H1 (cell line): ENCODE results near the gene C13orf42. TPM values are rescaled to one million over a fixed set of nuclear protein-coding genes. Genes with fewer than 3 reads are reported as not detected.

Experiments used
- CTCF ChIA-PET: fragments of 300-600 bp; sonication (Branson Sonifier 250); formaldehyde crosslinking; loops from one replicate; lab custom pipeline; 2021; ENCODE audit not compliant: partially characterized antibody; lab: Charles Lee
- POLR2A ChIA-PET: fragments of 300-600 bp; sonication (Branson Sonifier 250); formaldehyde crosslinking; loops from one replicate; lab custom pipeline; 2021; ENCODE audit warnings: inconsistent platforms; ENCODE audit not compliant: partially characterized antibody; lab: Charles Lee
- DNase-seq, 2 experiments: peaks; one replicate each; pipeline versions ENCODE4 v3.0.0 to v3.0.0-alpha.2; 2010 to 2022; ENCODE audit warnings: low spot score in 2 of 2, low read depth in 1 of 2, mixed read lengths in 1 of 2
- FAIRE-seq: peaks from 2 replicates; lab custom pipeline; 2011; peaks lifted over from hg19 to GRCh38; lab: Jason Lieb, UNC
- H2AFZ ChIP-seq: 2 replicates; pipeline ENCODE4 v1.8.1; 2012; ENCODE audit warnings: low read length, inconsistent platforms
- H2AK5ac ChIP-seq: 2 replicates; pipeline ENCODE4 v1.6.1; 2013; ENCODE audit warnings: low read depth, low read length
- H2BK120ac ChIP-seq: replicated peaks from 2 replicates; pipeline ENCODE3; 2013; ENCODE audit warnings: low read depth, low read length, inconsistent platforms
- H2BK12ac ChIP-seq: 2 replicates; pipeline ENCODE4 v1.6.1; 2013; ENCODE audit warnings: low read depth, low read length
- H2BK15ac ChIP-seq: 2 replicates; pipeline ENCODE4 v1.6.1; 2013; ENCODE audit warnings: low read length
- H2BK20ac ChIP-seq: 2 replicates; pipeline ENCODE4 v1.6.1; 2013; ENCODE audit warnings: low read length
- H2BK5ac ChIP-seq: 2 replicates; pipeline ENCODE4 v1.6.1; 2013; ENCODE audit warnings: low read depth, low read length
- H3K14ac ChIP-seq: 2 replicates; pipeline ENCODE4 v1.6.1; 2013; ENCODE audit warnings: inconsistent platforms; ENCODE audit not compliant: insufficient read length
- H3K18ac ChIP-seq: 2 replicates; pipeline ENCODE4 v1.6.1; 2013; ENCODE audit warnings: low read length; ENCODE audit errors: extremely low read depth
- H3K23ac ChIP-seq: 2 replicates; pipeline ENCODE4 v1.6.1; 2013; ENCODE audit warnings: inconsistent platforms; ENCODE audit not compliant: insufficient read length
- H3K23me2 ChIP-seq: 2 replicates; pipeline ENCODE4 v1.6.1; 2013; ENCODE audit warnings: low read depth, low read length
- H3K27ac ChIP-seq: 2 replicates; pipeline ENCODE4 v1.6.1; 2011; ENCODE audit warnings: low read depth, low read length, inconsistent platforms
- H3K27me3 ChIP-seq, 4 experiments: replicated peaks in 1 of 4; 1 replicate in 1 of 4; 2 replicates in 3 of 4; pipeline versions ENCODE4 v1.6.1 to v1.8.1; 2011 to 2013; ENCODE audit warnings: low read length in 3 of 4, mild to moderate bottlenecking in 3 of 4, inconsistent platforms in 2 of 4, mixed read lengths in 2 of 4, moderate library complexity in 1 of 4; ENCODE audit not compliant: control insufficient read depth in 3 of 4, insufficient read depth in 3 of 4; ENCODE audit errors: extremely low read depth in 1 of 4
- H3K36me3 ChIP-seq, 4 experiments: 2 replicates each; pipeline versions ENCODE4 v1.6.1 to v1.8.1; 2011 to 2013; ENCODE audit warnings: mild to moderate bottlenecking in 4 of 4, low read length in 3 of 4, moderate library complexity in 2 of 4, control low read depth in 1 of 4, inconsistent platforms in 1 of 4; ENCODE audit not compliant: insufficient read depth in 4 of 4, control insufficient read depth in 2 of 4
- H3K4ac ChIP-seq: replicated peaks from 2 replicates; pipeline ENCODE3; 2013; ENCODE audit warnings: low read length, low read depth, mixed read lengths, inconsistent platforms; ENCODE audit not compliant: insufficient read length
- H3K4me1 ChIP-seq, 4 experiments: replicated peaks in 1 of 4; 1 replicate in 1 of 4; 2 replicates in 3 of 4; pipeline versions ENCODE4 v1.6.1 to v1.8.1; 2011 to 2013; ENCODE audit warnings: low read length in 3 of 4, inconsistent platforms in 2 of 4, mixed read lengths in 1 of 4; ENCODE audit not compliant: insufficient read depth in 4 of 4, control insufficient read depth in 3 of 4
- H3K4me2 ChIP-seq, 2 experiments: 2 replicates each; pipeline versions ENCODE4 v1.6.1 to v1.8.1; 2011 to 2013; ENCODE audit warnings: low read depth in 2 of 2, low read length in 2 of 2, control low read depth in 1 of 2, inconsistent platforms in 1 of 2, mild to moderate bottlenecking in 1 of 2; ENCODE audit not compliant: insufficient read depth in 1 of 2
- H3K4me3 ChIP-seq, 4 experiments: fragments of 200-600, 300-600 bp in 1 of 4; sonication (generic), shearing (Covaris generic), sonication (Bioruptor Twin) in 1 of 4; 2 replicates each; pipeline versions ENCODE4 v1.5.1 to v1.8.1; 2011 to 2016; ENCODE audit warnings: low read length in 4 of 4, low read depth in 3 of 4, control low read depth in 2 of 4, inconsistent platforms in 2 of 4, mild to moderate bottlenecking in 2 of 4, mixed read lengths in 1 of 4, moderate library complexity in 1 of 4; ENCODE audit not compliant: insufficient read depth in 2 of 4; ENCODE audit errors: extremely low read depth in 1 of 4
- H3K56ac ChIP-seq: replicated peaks from 2 replicates; pipeline ENCODE3; 2013; ENCODE audit warnings: low read depth, mild to moderate bottlenecking, mixed read lengths, low read length, inconsistent platforms; ENCODE audit not compliant: insufficient read length
- H3K79me1 ChIP-seq: 2 replicates; pipeline ENCODE4 v1.6.1; 2013; ENCODE audit warnings: low read depth, low read length, control low read depth
- H3K79me2 ChIP-seq, 2 experiments: 2 replicates each; pipeline versions ENCODE4 v1.6.1 to v1.8.1; 2012 to 2013; ENCODE audit warnings: low read length in 2 of 2, mild to moderate bottlenecking in 2 of 2, inconsistent platforms in 1 of 2; ENCODE audit not compliant: insufficient read depth in 2 of 2, control insufficient read depth in 1 of 2
- H3K9ac ChIP-seq, 4 experiments: replicated peaks in 1 of 4; 1 replicate in 1 of 4; 2 replicates in 3 of 4; pipeline versions ENCODE4 v1.6.1 to v1.8.1; 2011 to 2013; ENCODE audit warnings: low read depth in 3 of 4, low read length in 3 of 4, control low read depth in 2 of 4, mild to moderate bottlenecking in 2 of 4, moderate library complexity in 2 of 4, inconsistent platforms in 1 of 4; ENCODE audit errors: extremely low read depth in 1 of 4
- H3K9me3 ChIP-seq, 2 experiments: 2 replicates each; pipeline versions ENCODE4 v1.6.1 to v1.8.1; 2012 to 2013; ENCODE audit warnings: mild to moderate bottlenecking in 2 of 2, moderate library complexity in 2 of 2, control low read depth in 1 of 2, inconsistent platforms in 1 of 2, low read depth in 1 of 2, low read length in 1 of 2, mixed read lengths in 1 of 2; ENCODE audit not compliant: insufficient read depth in 2 of 2
- H4K20me1 ChIP-seq, 2 experiments: replicated peaks in 1 of 2; 2 replicates each; pipeline versions ENCODE3 to v1.8.1; 2011 to 2013; ENCODE audit warnings: inconsistent platforms in 2 of 2, low read length in 2 of 2, mild to moderate bottlenecking in 1 of 2; ENCODE audit not compliant: insufficient read depth in 2 of 2, control insufficient read depth in 1 of 2
- H4K5ac ChIP-seq: 2 replicates; pipeline ENCODE4 v1.6.1; 2013; ENCODE audit warnings: low read length, low read depth, mixed read lengths, inconsistent platforms; ENCODE audit not compliant: insufficient read length
- H4K8ac ChIP-seq: 2 replicates; pipeline ENCODE4 v1.8.0; 2013; ENCODE audit warnings: mild to moderate bottlenecking, moderate library complexity, low read length, inconsistent platforms; ENCODE audit not compliant: insufficient read depth; ENCODE audit errors: extremely low read depth
- H4K91ac ChIP-seq: replicated peaks from 2 replicates; pipeline ENCODE3; 2013; ENCODE audit warnings: low read length, mixed read lengths, inconsistent platforms; ENCODE audit not compliant: insufficient read length
- BACH1 ChIP-seq: IDR thresholded peaks from 2 replicates; pipeline ENCODE4 v1.6.1; 2012; ENCODE audit warnings: low read length, improper control_type of control experiment
- BRCA1 ChIP-seq: IDR thresholded peaks from 2 replicates; pipeline ENCODE4 v1.6.1; 2012; ENCODE audit warnings: low read depth, low read length, improper control_type of control experiment
- CHD1 ChIP-seq: IDR thresholded peaks from 2 replicates; pipeline ENCODE4 v1.6.1; 2012; ENCODE audit warnings: low read depth, low read length, improper control_type of control experiment
- KDM4A ChIP-seq: IDR thresholded peaks from one replicate; pipeline ENCODE4 v1.7.1; 2012; ENCODE audit warnings: low read depth, mild to moderate bottlenecking, moderate library complexity, low read length, inconsistent platforms; ENCODE audit not compliant: severe bottlenecking
- SAP30 ChIP-seq: fragments of 300-600 bp; sonication (generic); IDR thresholded peaks from 2 replicates; pipeline ENCODE4 v1.7.1; 2012; ENCODE audit warnings: low read length, moderate library complexity, mild to moderate bottlenecking, inconsistent platforms; ENCODE audit not compliant: insufficient read depth, insufficient replicate concordance
- TCF12 ChIP-seq: IDR thresholded peaks from 2 replicates; pipeline ENCODE4 v1.6.1; 2011; ENCODE audit warnings: low read depth, mild to moderate bottlenecking, low read length
- WGBS, 2 experiments: shearing (Covaris generic) in 1 of 2; methylation state at CpG; one replicate each; pipeline versions ENCODE4 v1.1.6 to v1.1.7; 2013 to 2015; ENCODE audit warnings: low lambda C conversion rate in 2 of 2, mixed read lengths in 2 of 2, inconsistent platforms in 1 of 2, low coverage in 1 of 2, missing lambda C conversion rate in 1 of 2; ENCODE audit not compliant: insufficient replicate concordance in 2 of 2, insufficient coverage in 1 of 2, insufficient read length in 1 of 2; ENCODE audit errors: extremely low coverage in 1 of 2, missing lambda C conversion rate in 1 of 2; 5-methylcytosine and 5-hydroxymethylcytosine counted together
- polyA plus RNA-seq, 7 experiments: library from polyadenylated mRNA; depleted of rRNA in 3 of 7; stranded (reverse) in 5 of 7; unstranded in 2 of 7; fragments of >200 nt in 5 of 7; fragments of 200-250 nt in 2 of 7; gene quantifications; 1 replicate in 5 of 7; 2 replicates in 1 of 7; 4 replicates in 1 of 7; pipeline versions ENCODE4 v1.2.1 to v1.2.3, GENCODE V29; 2011 to 2013; ENCODE audit warnings: missing spikeins in 2 of 7, mixed read lengths in 2 of 7
- total RNA-seq: library from RNA; stranded (reverse); fragmentation: NEBNext Ultra II Directional; extraction: Animal tissue kit (Norgen Biotek cat#: 25700); gene quantifications from 2 replicates; pipeline ENCODE4 v1.2.1, GENCODE V29; 2021
- TF ChIP-seq, protein P1 (sequence below): IDR thresholded peaks from 2 replicates; pipeline ENCODE4 v1.6.1; 2011; ENCODE audit warnings: low read length, improper control_type of control experiment
- TF ChIP-seq, protein P2 (sequence below): IDR thresholded peaks from 2 replicates; pipeline ENCODE4 v1.6.1; 2012; ENCODE audit warnings: low read length, inconsistent platforms

Gene C13orf42
- total and polyA plus RNA-seq, 2 of the 8 experiments (the other 6 are each of a cell fraction or from before 2014, with no cell fraction given): 9.9 to 10.1 TPM

GRCh38 chr13:51093574-51093973, 17.5 kb downstream of the C13orf42 start:
- Histone ChIP-seq H2BK5ac (no peak overlapping the region), H2BK120ac (no peak overlapping the region), H3K18ac (no peak overlapping the region), H3K27me3 (no peaks in the 10 kb centered on the region), H3K23ac (no peak overlapping the region), H3K56ac (no peak overlapping the region), H3K4ac (no peak overlapping the region), H4K5ac (no peak overlapping the region), H3K4me3 (no peak overlapping the region), H2BK20ac (no peak overlapping the region), H3K14ac (no peak overlapping the region), H3K36me3 (no peaks in the 10 kb centered on the region; a peak in 1 of 8 replicates), H2AFZ (no peak overlapping the region), H4K91ac (no peak overlapping the region), H2AK5ac (no peak overlapping the region), H3K79me1 (no peaks in the 10 kb centered on the region), H3K9ac (no peak overlapping the region), H3K4me2 (no peak overlapping the region), H3K27ac (no peak overlapping the region), H3K9me3 (no peaks in the 10 kb centered on the region), H3K23me2 (no peaks in the 10 kb centered on the region), H2BK15ac (no peak overlapping the region), H3K4me1 (peaks cover 0 to 15% (median 4%) of the 10 kb centered on the region in 4 experiments; a peak in 3 of 7 replicates), H4K20me1 (no peaks in the 10 kb centered on the region), H4K8ac (no peak overlapping the region), H3K79me2 (no peaks in the 10 kb centered on the region), H2BK12ac (no peak overlapping the region)
- 97% methylated on average over 4 of the region's 4 CpGs; no CpG with 5 or more reads in 1 of the 2 experiments for WGBS, 2 experiments
- FAIRE-seq (no peak), DNase-seq (no peak)
- ChIA-PET CTCF (no interaction called here), POLR2A (no interaction called here)
- TF ChIP-seq SAP30 (no peak), CHD1 (no peak), TCF12 (no peak), BRCA1 (no peak), BACH1 (no peak), KDM4A (no peak)
- TF ChIP-seq, protein P1, sequence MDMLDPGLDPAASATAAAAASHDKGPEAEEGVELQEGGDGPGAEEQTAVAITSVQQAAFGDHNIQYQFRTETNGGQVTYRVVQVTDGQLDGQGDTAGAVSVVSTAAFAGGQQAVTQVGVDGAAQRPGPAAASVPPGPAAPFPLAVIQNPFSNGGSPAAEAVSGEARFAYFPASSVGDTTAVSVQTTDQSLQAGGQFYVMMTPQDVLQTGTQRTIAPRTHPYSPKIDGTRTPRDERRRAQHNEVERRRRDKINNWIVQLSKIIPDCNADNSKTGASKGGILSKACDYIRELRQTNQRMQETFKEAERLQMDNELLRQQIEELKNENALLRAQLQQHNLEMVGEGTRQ: no peak
- TF ChIP-seq, protein P2, sequence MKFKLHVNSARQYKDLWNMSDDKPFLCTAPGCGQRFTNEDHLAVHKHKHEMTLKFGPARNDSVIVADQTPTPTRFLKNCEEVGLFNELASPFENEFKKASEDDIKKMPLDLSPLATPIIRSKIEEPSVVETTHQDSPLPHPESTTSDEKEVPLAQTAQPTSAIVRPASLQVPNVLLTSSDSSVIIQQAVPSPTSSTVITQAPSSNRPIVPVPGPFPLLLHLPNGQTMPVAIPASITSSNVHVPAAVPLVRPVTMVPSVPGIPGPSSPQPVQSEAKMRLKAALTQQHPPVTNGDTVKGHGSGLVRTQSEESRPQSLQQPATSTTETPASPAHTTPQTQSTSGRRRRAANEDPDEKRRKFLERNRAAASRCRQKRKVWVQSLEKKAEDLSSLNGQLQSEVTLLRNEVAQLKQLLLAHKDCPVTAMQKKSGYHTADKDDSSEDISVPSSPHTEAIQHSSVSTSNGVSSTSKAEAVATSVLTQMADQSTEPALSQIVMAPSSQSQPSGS: no peak
